Measurements from ENCODE around the gene BAMBI.

DNA sequence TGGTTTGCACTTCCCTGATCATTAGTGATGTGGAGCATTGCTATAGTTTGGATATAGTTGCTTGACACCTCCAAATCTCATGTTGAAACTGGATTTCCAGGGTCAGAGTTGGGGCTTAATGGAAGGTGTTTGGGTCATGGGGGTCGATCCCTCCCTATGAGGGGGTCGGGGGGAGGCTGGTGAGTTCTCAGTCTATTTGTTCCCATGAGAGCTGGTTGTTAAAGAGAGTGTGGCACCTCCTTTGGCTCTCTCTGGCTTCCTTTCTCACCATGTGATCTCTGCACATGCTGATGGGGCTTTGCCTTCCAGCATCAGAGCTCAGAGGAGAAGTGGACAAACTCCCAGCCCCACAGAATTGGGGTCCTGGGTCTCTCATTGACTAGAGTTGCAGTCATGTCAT is 36.8 kb upstream of the BAMBI start:
- TF ChIP-seq, protein P1, sequence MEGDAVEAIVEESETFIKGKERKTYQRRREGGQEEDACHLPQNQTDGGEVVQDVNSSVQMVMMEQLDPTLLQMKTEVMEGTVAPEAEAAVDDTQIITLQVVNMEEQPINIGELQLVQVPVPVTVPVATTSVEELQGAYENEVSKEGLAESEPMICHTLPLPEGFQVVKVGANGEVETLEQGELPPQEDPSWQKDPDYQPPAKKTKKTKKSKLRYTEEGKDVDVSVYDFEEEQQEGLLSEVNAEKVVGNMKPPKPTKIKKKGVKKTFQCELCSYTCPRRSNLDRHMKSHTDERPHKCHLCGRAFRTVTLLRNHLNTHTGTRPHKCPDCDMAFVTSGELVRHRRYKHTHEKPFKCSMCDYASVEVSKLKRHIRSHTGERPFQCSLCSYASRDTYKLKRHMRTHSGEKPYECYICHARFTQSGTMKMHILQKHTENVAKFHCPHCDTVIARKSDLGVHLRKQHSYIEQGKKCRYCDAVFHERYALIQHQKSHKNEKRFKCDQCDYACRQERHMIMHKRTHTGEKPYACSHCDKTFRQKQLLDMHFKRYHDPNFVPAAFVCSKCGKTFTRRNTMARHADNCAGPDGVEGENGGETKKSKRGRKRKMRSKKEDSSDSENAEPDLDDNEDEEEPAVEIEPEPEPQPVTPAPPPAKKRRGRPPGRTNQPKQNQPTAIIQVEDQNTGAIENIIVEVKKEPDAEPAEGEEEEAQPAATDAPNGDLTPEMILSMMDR (IDR thresholded peaks at IDR 0.05 in 8 of 11, conservative IDR thresholded peaks at IDR 0.05 in 3 of 11) = no peak
- TF ChIP-seq POLR2A (IDR thresholded peaks at IDR 0.05) = no peak

All from spleen (tissue), 7 donors.